LNCaP clone FGC (cell line): ENCODE results near the gene RPF1.

Experiments used
- DNase-seq: peaks from one replicate; pipeline ENCODE4 v3.0.0-alpha.2; 2011; ENCODE audit warnings: low read depth
- H3K4me3 ChIP-seq: 2 replicates; pipeline ENCODE4 v1.5.1; 2011; ENCODE audit warnings: mild to moderate bottlenecking, low read depth, low read length, control low read depth
- CTCF ChIP-seq: IDR thresholded peaks from 2 replicates; pipeline ENCODE4 v1.5.1; 2012; ENCODE audit warnings: mild to moderate bottlenecking; ENCODE audit not compliant: control insufficient read depth, insufficient read depth; ENCODE audit errors: extremely low read depth

RPF1 gene

GRCh38 chr1:84479998-84480397 is 932 bp downstream of the RPF1 start:
- no peak for TF ChIP-seq CTCF
- no peak for DNase-seq
- peak overlapping the region; percentile 72 for H3K4me3 ChIP-seq

- no peak for DNase-seq
- H3K4me3 ChIP-seq: peak overlapping the region; percentile 72
- TF ChIP-seq CTCF: no peak
These were observed 1.6 kb downstream of the RPF1 start for GRCh38 chr1:84480650-84481049.

GRCh38 chr1:84481317-84481716 is 2.3 kb downstream of the RPF1 start:
- H3K4me3 ChIP-seq: peak overlapping the region; percentile 72
- TF ChIP-seq CTCF: no peak
- no peak for DNase-seq

GRCh38 chr1:84488107-84488506 is 9.0 kb downstream of the RPF1 start:
- DNase-seq: no peak
- no peak for TF ChIP-seq CTCF
- H3K4me3 ChIP-seq: no peak overlapping the region

- no peak for DNase-seq
- TF ChIP-seq CTCF: no peak
- H3K4me3 ChIP-seq: no peak overlapping the region
These were observed 10.7 kb downstream of the RPF1 start for GRCh38 chr1:84489766-84490165.

GRCh38 chr1:84492726-84493125 is 13.7 kb downstream of the RPF1 start:
- no peak for DNase-seq
- no peak for TF ChIP-seq CTCF
- no peak overlapping the region for H3K4me3 ChIP-seq

- no peak for TF ChIP-seq CTCF
These were observed 14.7 kb downstream of the RPF1 start for GRCh38 chr1:84493747-84494146.

More at GRCh38 chr1:84493747-84494146, 14.7 kb downstream of the RPF1 start:
- H3K4me3 ChIP-seq: no peak overlapping the region
- DNase-seq: no peak
